GM19193 (cell line): ENCODE measurements around the gene TLR8.

Source experiments
- POLR2A ChIP-seq: IDR thresholded peaks from 4 replicates; pipeline ENCODE4 v1.6.1; 2011; ENCODE audit not compliant: insufficient read depth, insufficient read length; ENCODE audit errors: extremely low read depth

Gene TLR8

GRCh38 chrX:12919620-12920019, 13.2 kb downstream of the TLR8 start:
- no peak for TF ChIP-seq POLR2A

GRCh38 chrX:12920990-12921389, 14.6 kb downstream of the TLR8 start:
- TF ChIP-seq POLR2A = no peak

- TF ChIP-seq POLR2A = no peak
Observed at GRCh38 chrX:12921886-12922598, 15.6 kb downstream of the TLR8 start.

- TF ChIP-seq POLR2A = no peak
Observed at GRCh38 chrX:12922599-12922919, 16.1 kb downstream of the TLR8 start.

- TF ChIP-seq POLR2A = no peak
Observed at GRCh38 chrX:12929701-12930100, 23.3 kb downstream of the TLR8 start.

- TF ChIP-seq POLR2A = no peak
Observed at GRCh38 chrX:12930150-12930549, 23.7 kb downstream of the TLR8 start.

GRCh38 chrX:12932244-12932643, 25.8 kb downstream of the TLR8 start:
- no peak for TF ChIP-seq POLR2A

- TF ChIP-seq POLR2A = no peak
Observed at GRCh38 chrX:12934850-12935249, 28.4 kb downstream of the TLR8 start.

GRCh38 chrX:12936947-12937346, 30.5 kb downstream of the TLR8 start:
- no peak for TF ChIP-seq POLR2A

- no peak for TF ChIP-seq POLR2A
Observed at GRCh38 chrX:12945494-12945893, 39.1 kb downstream of the TLR8 start.

- no peak for TF ChIP-seq POLR2A
Observed at GRCh38 chrX:12946406-12946805, 40.0 kb downstream of the TLR8 start.

GRCh38 chrX:12946838-12947544, 40.6 kb downstream of the TLR8 start:
- TF ChIP-seq POLR2A = no peak

- no peak for TF ChIP-seq POLR2A
Observed at GRCh38 chrX:12947545-12948235, 41.3 kb downstream of the TLR8 start.

GRCh38 chrX:12948495-12948894, 42.1 kb downstream of the TLR8 start:
- TF ChIP-seq POLR2A = no peak

- TF ChIP-seq POLR2A = no peak
Observed at GRCh38 chrX:12949205-12949926, 42.9 kb downstream of the TLR8 start.
